ENCODE data around the gene SLC9A3. TPM values are rescaled to one million over a fixed set of nuclear protein-coding genes. Genes with fewer than 3 reads are reported as not detected.
A peak's percentile ranks its signal among the peaks of the same experiment; 100 is the strongest.

Gene SLC9A3
- total RNA-seq, 6 donors from 2014 or later = 1.0 to 4.1 (median 1.9) TPM

GRCh38 chr5:571791-572190 is 47.5 kb upstream of the SLC9A3 start:
- 88 to 93% methylated on average over 12 to 13 of the region's 13 CpGs for WGBS, 2 donors
- Histone ChIP-seq H3K9me3 (peaks cover 0 to 13% (median 2%) of the 10 kb centered on the region in 4 donors), H3K4me1 (no peaks in the 10 kb centered on the region), H3K27ac (no peak overlapping the region), H3K36me3 (no peaks in the 10 kb centered on the region), H3K4me3 (no peak overlapping the region), H3K27me3 (peaks cover 0 to 10% (median 0%) of the 10 kb centered on the region in 4 donors)
- ATAC-seq (ENCODE audit: low FRiP score in 2 of 2) = no peak
- TF ChIP-seq POLR2AphosphoS5 (IDR thresholded peaks at IDR 0.05) (no peak), CTCF (IDR thresholded peaks at IDR 0.05) (no peak), POLR2A (IDR thresholded peaks at IDR 0.05) (no peak), EP300 (IDR thresholded peaks at IDR 0.05) (no peak)
- DNase-seq = no peak

GRCh38 chr5:570886-571285 is 46.6 kb upstream of the SLC9A3 start:
- no peak overlapping the region for H3K4me3 ChIP-seq
- peaks cover 0 to 10% (median under 1%) of the 10 kb centered on the region in 4 donors for H3K27me3 ChIP-seq
- DNase-seq (peak in 1 of 2 donors; percentile 47), ATAC-seq (ENCODE audit: low FRiP score in 2 of 2) (no peak)
- no peak overlapping the region for H3K27ac ChIP-seq
- TF ChIP-seq CTCF (IDR thresholded peaks at IDR 0.05) (no peak), POLR2A (IDR thresholded peaks at IDR 0.05) (no peak), POLR2AphosphoS5 (IDR thresholded peaks at IDR 0.05) (no peak)
- peaks cover 0 to under 1% (median 0%) of the 10 kb centered on the region in 4 donors for H3K4me1 ChIP-seq
- 79 to 83% methylated on average over 6 to 8 of the region's 8 CpGs for WGBS, 2 donors
- no peaks in the 10 kb centered on the region for H3K36me3 ChIP-seq
- H3K9me3 ChIP-seq = peaks cover 0 to 6% (median 1%) of the 10 kb centered on the region in 4 donors

GRCh38 chr5:570446-570845 is 46.2 kb upstream of the SLC9A3 start:
- no peak overlapping the region for H3K27ac ChIP-seq
- DNase-seq = no peak
- WGBS, 2 donors = 85 to 90% methylated on average over 11 to 17 of the region's 17 CpGs
- peaks cover 0 to 1% (median 0%) of the 10 kb centered on the region in 4 donors for H3K9me3 ChIP-seq
- peaks cover 0 to 10% (median 1%) of the 10 kb centered on the region in 4 donors for H3K27me3 ChIP-seq
- TF ChIP-seq POLR2A (IDR thresholded peaks at IDR 0.05) (no peak), POLR2AphosphoS5 (IDR thresholded peaks at IDR 0.05) (no peak), EP300 (IDR thresholded peaks at IDR 0.05) (no peak), CTCF (IDR thresholded peaks at IDR 0.05) (no peak)
- H3K4me3 ChIP-seq = no peak overlapping the region
- H3K4me1 ChIP-seq = peaks cover 0 to 5% (median 0%) of the 10 kb centered on the region in 4 donors
- no peak for ATAC-seq (ENCODE audit: low FRiP score in 2 of 2)
- no peaks in the 10 kb centered on the region for H3K36me3 ChIP-seq

DNA sequence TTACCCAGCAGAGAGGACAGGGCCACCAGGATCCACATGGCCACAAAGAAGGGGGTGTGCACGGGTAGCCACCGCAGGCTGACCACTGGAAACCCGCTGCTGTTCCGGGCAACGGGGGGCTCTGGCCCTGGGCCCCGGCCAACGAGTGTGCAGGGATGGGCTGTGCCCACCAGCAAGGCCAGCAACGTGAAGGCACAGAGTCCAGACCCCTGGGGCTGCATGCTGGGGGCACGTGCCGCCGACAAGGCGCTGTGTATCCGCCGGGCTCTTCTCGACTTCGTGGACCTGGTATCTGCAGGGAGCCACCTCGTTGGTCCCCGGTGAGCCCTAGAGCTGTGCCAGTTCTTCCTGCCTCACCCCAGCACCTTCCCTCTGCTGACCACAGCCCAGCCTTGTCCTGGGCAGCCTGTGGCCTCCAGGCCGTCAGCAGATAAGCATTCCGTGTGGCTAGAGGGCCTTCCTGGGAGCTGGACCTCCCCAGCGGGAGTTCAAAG is 45.7 kb upstream of the SLC9A3 start:
- ATAC-seq (ENCODE audit: low FRiP score in 2 of 2) (no peak), DNase-seq (peak in 1 of 2 donors; percentile 68)
- Histone ChIP-seq H3K9me3 (no peaks in the 10 kb centered on the region), H3K27ac (no peak overlapping the region), H3K36me3 (no peaks in the 10 kb centered on the region), H3K4me3 (no peak overlapping the region), H3K27me3 (peaks cover 0 to 10% (median 1%) of the 10 kb centered on the region in 4 donors), H3K4me1 (peaks cover 0 to 5% (median 0%) of the 10 kb centered on the region in 4 donors)
- no peak for TF ChIP-seq POLR2AphosphoS5 (IDR thresholded peaks at IDR 0.05)
- TF ChIP-seq POLR2A (IDR thresholded peaks at IDR 0.05) = no peak
- no peak for TF ChIP-seq EP300 (IDR thresholded peaks at IDR 0.05)
- no peak for TF ChIP-seq CTCF (IDR thresholded peaks at IDR 0.05)
- WGBS, 2 donors = 76 to 85% methylated on average over 10 to 15 of the region's 21 CpGs

DNA sequence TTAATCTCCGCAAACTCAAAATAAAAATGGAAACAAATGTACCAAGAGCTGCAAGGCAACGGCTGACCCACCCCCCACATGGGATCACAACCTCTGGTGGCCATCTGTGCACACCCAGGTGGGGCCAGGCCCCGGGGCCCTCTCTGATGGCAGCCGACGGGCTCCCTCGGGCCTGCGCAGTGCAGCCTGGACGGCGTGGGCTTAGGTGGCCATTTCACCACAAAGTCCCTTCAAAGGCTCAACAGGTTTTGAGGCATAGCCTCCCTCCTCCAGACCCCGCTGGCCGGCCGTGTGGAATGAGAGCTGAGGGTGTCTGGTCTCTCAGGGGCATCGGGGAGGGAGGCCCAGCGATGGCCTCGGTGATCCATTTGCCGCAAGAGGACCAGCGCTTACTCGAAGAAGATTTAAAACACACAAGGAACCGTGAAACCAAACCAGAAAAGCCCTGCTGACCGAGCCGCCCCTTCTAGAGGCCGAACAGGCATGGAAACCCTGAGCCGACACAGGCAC is 45.2 kb upstream of the SLC9A3 start:
- no peak overlapping the region for H3K27ac ChIP-seq
- TF ChIP-seq POLR2A (IDR thresholded peaks at IDR 0.05) (no peak), CTCF (IDR thresholded peaks at IDR 0.05) (no peak), EP300 (IDR thresholded peaks at IDR 0.05) (no peak), POLR2AphosphoS5 (IDR thresholded peaks at IDR 0.05) (no peak)
- H3K4me1 ChIP-seq = peaks cover 0 to 5% (median 0%) of the 10 kb centered on the region in 4 donors
- peaks cover 0 to 10% (median 1%) of the 10 kb centered on the region in 4 donors for H3K27me3 ChIP-seq
- peak in 1 of 2 donors; percentile 53 for DNase-seq
- 83 to 88% methylated on average over 22 to 23 of the region's 23 CpGs for WGBS, 2 donors
- H3K9me3 ChIP-seq = no peaks in the 10 kb centered on the region
- ATAC-seq (ENCODE audit: low FRiP score in 2 of 2) = peak in 1 of 2 donors; percentile 24
- no peaks in the 10 kb centered on the region for H3K36me3 ChIP-seq
- no peak overlapping the region for H3K4me3 ChIP-seq
